A673 (cell line): Measurements from ENCODE around the gene ZIC4. TPM values are rescaled to one million over a fixed set of nuclear protein-coding genes. Genes with fewer than 3 reads are reported as not detected.

Source experiments
- BruUV-seq: library from RNA; stranded (reverse); fragments of 400-500 nt; replicated peaks from 2 replicates; lab custom pipeline; 2021; lab: Mats Ljungman, UMichigan
- CTCF ChIA-PET: fragments of 300-600 bp; sonication (Branson Sonifier 250); formaldehyde crosslinking; loops from one replicate; lab custom pipeline; 2022; ENCODE audit warnings: antibody characterized with exemption; lab: Charles Lee
- POLR2A ChIA-PET: fragments of 300-600 bp; sonication (Branson Sonifier 250); formaldehyde crosslinking; loops from one replicate; lab custom pipeline; 2022; ENCODE audit warnings: antibody characterized with exemption; ENCODE audit not compliant: low non-redundant PET; lab: Charles Lee
- DNase-seq: peaks from one replicate; pipeline ENCODE4 v3.0.0-alpha.2; 2015; ENCODE audit warnings: low spot score
- H3K27ac ChIP-seq: fragments of 200-600 bp; sonication (generic); 2 replicates; pipeline ENCODE4 v1.5.1; 2016; ENCODE audit warnings: mixed run types, low read depth, mild to moderate bottlenecking, mixed read lengths, antibody characterized with exemption, low read length; ENCODE audit not compliant: poor library complexity, severe bottlenecking
- H3K27me3 ChIP-seq: fragments of 200-600 bp; sonication (generic); replicated peaks from 2 replicates; pipeline ENCODE4 v1.6.1; 2017; ENCODE audit warnings: mixed run types, low read depth, mild to moderate bottlenecking, mixed read lengths, antibody characterized with exemption, low read length; ENCODE audit not compliant: insufficient read depth, poor library complexity
- H3K36me3 ChIP-seq: fragments of 200-600 bp; sonication (generic); 2 replicates; pipeline ENCODE4 v1.6.1; 2016; ENCODE audit warnings: mixed run types, mild to moderate bottlenecking, mixed read lengths, antibody characterized with exemption, low read length; ENCODE audit not compliant: insufficient read depth, poor library complexity, severe bottlenecking
- H3K4me1 ChIP-seq: fragments of 200-600 bp; sonication (generic); 2 replicates; pipeline ENCODE4 v1.6.1; 2017; ENCODE audit warnings: mixed run types, mild to moderate bottlenecking, mixed read lengths, antibody characterized with exemption, low read length; ENCODE audit not compliant: insufficient read depth, poor library complexity, severe bottlenecking
- H3K4me3 ChIP-seq: fragments of 200-600 bp; sonication (generic); 2 replicates; pipeline ENCODE4 v1.5.1; 2016; ENCODE audit warnings: low read depth, mixed run types, mild to moderate bottlenecking, mixed read lengths, low read length; ENCODE audit not compliant: poor library complexity, severe bottlenecking
- H3K9me3 ChIP-seq: fragments of 200-600 bp; sonication (generic); 2 replicates; pipeline ENCODE4 v1.6.1; 2016; ENCODE audit warnings: mixed run types, low read depth, mild to moderate bottlenecking, mixed read lengths, antibody characterized with exemption, low read length; ENCODE audit not compliant: poor library complexity, severe bottlenecking
- EZH2 ChIP-seq: fragments of 200-600 bp; sonication (generic); IDR thresholded peaks from 2 replicates; pipeline ENCODE4 v1.6.1; 2017; ENCODE audit warnings: borderline replicate concordance, low read depth, mild to moderate bottlenecking, mixed read lengths, antibody characterized with exemption, low read length; ENCODE audit not compliant: poor library complexity, severe bottlenecking
- intact Hi-C: fragments of 100-400 bp; cut with micrococcal nuclease; formaldehyde crosslinking; loops from one replicate; pipeline ENCODE4 v1.10.0; 2022; ENCODE audit not compliant: unreplicated experiment
- total RNA-seq: library from RNA; stranded (reverse); gene quantifications from 2 replicates; pipeline ENCODE4 v1.2.3, GENCODE V29; 2021
- TF ChIP-seq, protein P1 (sequence below): fragments of 300-800, 200-600 bp; sonication (generic); conservative IDR thresholded peaks from 2 replicates; pipeline ENCODE4 v1.5.1; 2017; ENCODE audit warnings: low read depth, mild to moderate bottlenecking, antibody characterized with exemption, low read length, moderate library complexity, mixed read lengths

Gene ZIC4
- total RNA-seq, 1 experiment from 2014 or later = 0.47 TPM

DNA sequence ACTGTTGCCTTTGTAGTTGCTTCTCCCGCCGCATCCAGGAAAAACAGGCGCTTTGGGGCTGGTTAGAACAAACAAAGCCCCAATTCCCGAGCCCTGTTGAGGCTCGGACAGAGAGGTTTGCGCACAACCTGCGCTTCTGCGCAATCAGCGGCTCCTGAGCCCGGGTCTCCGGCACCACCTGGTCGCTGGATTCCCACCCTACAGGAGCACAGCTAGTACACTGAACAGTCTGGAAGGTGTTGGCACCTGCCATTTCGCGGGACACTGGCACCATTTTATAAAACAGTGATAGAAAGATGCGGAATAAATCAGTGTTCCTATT lies 13.8 kb downstream of the ZIC4 start:
- Histone ChIP-seq H3K4me3 (peak overlapping the region; percentile 40), H3K36me3 (no peaks in the 10 kb centered on the region)

GRCh38 chr3:147391781-147392624 lies 14.3 kb downstream of the ZIC4 start:
- DNase-seq = peak; percentile 77
- H3K27ac ChIP-seq = no peak overlapping the region
- intact Hi-C loops = no loop called here
- TF ChIP-seq, protein P1, sequence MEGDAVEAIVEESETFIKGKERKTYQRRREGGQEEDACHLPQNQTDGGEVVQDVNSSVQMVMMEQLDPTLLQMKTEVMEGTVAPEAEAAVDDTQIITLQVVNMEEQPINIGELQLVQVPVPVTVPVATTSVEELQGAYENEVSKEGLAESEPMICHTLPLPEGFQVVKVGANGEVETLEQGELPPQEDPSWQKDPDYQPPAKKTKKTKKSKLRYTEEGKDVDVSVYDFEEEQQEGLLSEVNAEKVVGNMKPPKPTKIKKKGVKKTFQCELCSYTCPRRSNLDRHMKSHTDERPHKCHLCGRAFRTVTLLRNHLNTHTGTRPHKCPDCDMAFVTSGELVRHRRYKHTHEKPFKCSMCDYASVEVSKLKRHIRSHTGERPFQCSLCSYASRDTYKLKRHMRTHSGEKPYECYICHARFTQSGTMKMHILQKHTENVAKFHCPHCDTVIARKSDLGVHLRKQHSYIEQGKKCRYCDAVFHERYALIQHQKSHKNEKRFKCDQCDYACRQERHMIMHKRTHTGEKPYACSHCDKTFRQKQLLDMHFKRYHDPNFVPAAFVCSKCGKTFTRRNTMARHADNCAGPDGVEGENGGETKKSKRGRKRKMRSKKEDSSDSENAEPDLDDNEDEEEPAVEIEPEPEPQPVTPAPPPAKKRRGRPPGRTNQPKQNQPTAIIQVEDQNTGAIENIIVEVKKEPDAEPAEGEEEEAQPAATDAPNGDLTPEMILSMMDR = peak; percentile 47
- TF ChIP-seq EZH2 = no peak
- H3K36me3 ChIP-seq = no peaks in the 10 kb centered on the region
- peaks cover 99% of the 10 kb centered on the region for H3K27me3 ChIP-seq
- peaks cover 3% of the 10 kb centered on the region for H3K4me1 ChIP-seq
- H3K4me3 ChIP-seq = peak overlapping the region; percentile 40
- POLR2A ChIA-PET = no interaction called here
- CTCF ChIA-PET = interaction anchor here (0.8 kb wide), 2 partner anchors 9 to 225 kb away, joined by 3 read pairs; no protein-coding TSS in a partner anchor
- H3K9me3 ChIP-seq = no peaks in the 10 kb centered on the region
- BruUV-seq = no TSS peak

More for the DNA sequence above, 13.8 kb downstream of the ZIC4 start:
- intact Hi-C loops = no loop called here
- POLR2A ChIA-PET = no interaction called here
- TF ChIP-seq, protein P1 = no peak
- Histone ChIP-seq H3K27ac (no peak overlapping the region), H3K27me3 (peaks cover 99% of the 10 kb centered on the region), H3K4me1 (peaks cover 3% of the 10 kb centered on the region), H3K9me3 (no peaks in the 10 kb centered on the region)
- no peak for DNase-seq
- BruUV-seq = no TSS peak
- CTCF ChIA-PET = interaction anchor here (0.8 kb wide), 2 partner anchors 9 to 224 kb away, joined by 3 read pairs; no protein-coding TSS in a partner anchor

DNA sequence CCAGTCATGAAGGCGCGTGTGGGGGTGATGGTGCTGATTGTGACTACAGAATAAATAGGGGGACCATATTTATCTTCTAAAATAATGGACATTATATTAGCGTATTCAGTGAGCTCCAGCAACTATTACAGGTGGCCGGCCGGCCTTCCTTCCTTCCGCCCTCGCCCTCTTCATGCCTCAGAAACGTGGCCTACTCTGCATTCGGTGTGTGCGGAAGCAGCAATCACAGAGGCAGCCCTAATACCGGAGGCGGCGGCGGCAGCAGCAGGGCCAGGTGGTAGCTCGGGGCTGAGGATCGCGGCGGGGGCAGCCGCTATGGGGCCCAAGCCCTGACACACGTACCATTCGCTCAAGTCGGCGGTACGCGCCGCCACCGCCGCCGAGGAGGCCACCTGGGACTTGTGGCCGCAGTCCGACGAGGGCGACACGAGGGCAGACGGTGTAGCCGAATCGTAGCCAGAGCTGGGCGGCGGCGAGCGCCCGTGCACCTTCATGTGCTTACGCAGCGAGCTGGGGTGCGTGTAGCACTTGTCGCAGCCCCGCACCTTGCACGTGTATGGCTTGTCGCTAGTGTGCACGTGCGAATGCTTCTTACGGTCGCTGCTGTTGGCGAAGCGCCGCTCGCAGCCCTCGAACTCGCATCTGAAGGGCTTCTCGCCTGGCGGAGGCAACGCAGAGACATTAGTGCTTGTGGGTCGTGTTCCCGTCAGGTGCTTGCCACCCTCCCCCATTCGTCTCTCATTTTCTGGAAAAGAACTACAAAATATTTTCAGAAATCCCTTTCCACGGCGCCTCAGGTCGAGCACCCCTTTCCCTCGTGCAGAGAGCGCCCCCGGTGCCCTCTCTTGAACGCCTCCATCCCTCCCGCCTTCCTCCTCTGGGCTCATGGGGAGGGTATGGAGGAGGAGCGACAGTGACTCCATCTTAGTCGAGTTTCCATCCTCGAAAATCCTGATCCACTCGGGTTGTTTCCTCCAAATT lies 15.5 kb downstream of the ZIC4 start:
- POLR2A ChIA-PET = no interaction called here
- TF ChIP-seq, protein P1 = no peak
- peak; percentile 16 for TF ChIP-seq EZH2
- Histone ChIP-seq H3K4me3 (no peak overlapping the region), H3K4me1 (peaks cover 3% of the 10 kb centered on the region), H3K9me3 (no peaks in the 10 kb centered on the region), H3K36me3 (no peaks in the 10 kb centered on the region), H3K27ac (no peak overlapping the region), H3K27me3 (peaks cover 99% of the 10 kb centered on the region)
- CTCF ChIA-PET = no interaction called here
- BruUV-seq = no TSS peak
- intact Hi-C loops = no loop called here
- no peak for DNase-seq
